ENCODE data around the gene DDX3Y. TPM values are rescaled to one million over a fixed set of nuclear protein-coding genes. Genes with fewer than 3 reads are reported as not detected.

DDX3Y gene
- 0.37 TPM for total RNA-seq

- DNase-seq (ENCODE audit: low spot score) = no peak
Observed at GRCh38 chrY:12904618-12905516, at the start of gene DDX3Y. TSS of gene DDX3Y (plus strand) at chrY:12904868. CDS start at chrY:12904937, 69 bp downstream.

GRCh38 chrY:12855791-12856275 is 48.8 kb upstream of the DDX3Y start:
- no peak for DNase-seq (ENCODE audit: low spot score)

DNA sequence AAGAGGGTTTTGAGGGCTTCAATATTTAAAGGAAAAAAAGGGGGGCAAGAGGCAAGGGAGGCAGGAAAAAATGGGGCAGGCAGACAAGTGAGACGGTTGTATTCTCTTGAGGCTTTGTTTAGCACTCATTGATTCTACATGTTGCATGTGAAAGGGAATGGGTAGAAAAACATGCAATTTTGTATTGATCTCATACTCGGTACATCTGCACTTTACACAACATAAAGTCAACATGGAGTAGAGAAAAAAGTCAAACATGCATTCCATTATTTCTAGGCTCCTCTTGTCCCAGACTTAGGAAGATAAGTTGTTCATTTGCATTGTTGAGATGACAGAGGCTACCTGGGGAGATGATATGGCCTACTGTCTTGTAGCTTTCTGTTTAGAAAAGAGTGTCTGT is 36.7 kb upstream of the DDX3Y start:
- no peak for DNase-seq (ENCODE audit: low spot score)

DNA sequence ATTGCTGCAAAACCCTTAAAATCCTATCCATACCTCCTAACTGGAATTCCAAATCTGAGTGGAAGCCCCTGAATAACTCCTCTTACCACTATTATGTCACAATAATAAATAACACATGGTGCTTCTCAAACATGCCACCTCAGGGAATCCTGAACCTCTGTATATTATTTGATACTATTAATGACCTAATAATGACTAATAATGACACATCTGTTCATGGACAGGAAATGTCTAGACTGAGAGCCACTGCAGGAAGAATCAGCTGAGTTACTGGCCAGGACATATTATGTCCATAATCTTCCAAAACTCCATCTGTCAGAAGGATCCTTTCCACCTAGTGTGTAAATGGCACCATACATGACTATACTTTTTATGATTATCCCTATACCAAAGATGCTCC is 7.7 kb upstream of the DDX3Y start:
- no peak for DNase-seq (ENCODE audit: low spot score)

DNA sequence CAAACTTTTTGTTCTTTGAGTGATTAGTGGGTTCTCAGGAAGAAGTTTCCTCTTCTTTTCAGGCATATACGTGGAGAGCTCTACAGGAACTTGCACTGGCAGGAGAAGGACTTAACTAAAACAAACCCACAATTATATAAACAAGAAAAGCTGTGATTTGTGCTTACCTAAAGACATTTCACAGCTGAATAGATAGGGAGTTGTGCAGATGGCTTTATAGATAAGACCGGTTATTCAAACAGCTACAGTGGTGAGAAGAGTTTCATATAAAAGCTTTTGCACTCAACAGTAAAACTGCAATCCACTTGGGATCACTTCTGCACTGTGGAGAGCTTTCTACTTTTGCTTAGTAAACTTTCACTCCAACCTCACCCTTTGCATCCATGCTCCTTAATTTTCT is 6.1 kb upstream of the DDX3Y start:
- no peak for DNase-seq (ENCODE audit: low spot score)

- DNase-seq (ENCODE audit: low spot score) = no peak
Observed at GRCh38 chrY:12905517-12905872, 827 bp downstream of the DDX3Y start.

DNA sequence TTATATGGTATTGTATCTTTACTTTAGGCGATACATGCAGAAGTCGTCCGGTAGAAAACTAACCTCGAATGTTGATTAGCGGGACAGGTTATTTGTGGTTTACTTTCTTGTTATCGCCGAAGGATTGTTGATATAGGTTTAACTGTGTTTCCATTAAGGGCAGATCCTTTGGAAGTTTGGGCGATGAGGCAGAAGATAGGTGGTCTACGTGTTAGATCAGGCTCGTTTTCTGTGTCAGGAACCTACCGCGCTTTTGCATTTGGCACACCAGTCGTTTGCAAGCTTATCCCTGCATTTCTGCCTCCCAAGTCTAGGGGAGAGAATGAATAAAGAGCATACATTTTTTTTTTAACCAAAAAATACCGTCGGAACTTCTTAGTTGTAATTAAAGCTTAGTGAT is 1.2 kb downstream of the DDX3Y start:
- no peak for DNase-seq (ENCODE audit: low spot score)

GRCh38 chrY:12913541-12913940 is 8.9 kb downstream of the DDX3Y start:
- no peak for DNase-seq (ENCODE audit: low spot score)

GRCh38 chrY:12928043-12928442 is 23.4 kb downstream of the DDX3Y start:
- DNase-seq (ENCODE audit: low spot score) = no peak

DNA sequence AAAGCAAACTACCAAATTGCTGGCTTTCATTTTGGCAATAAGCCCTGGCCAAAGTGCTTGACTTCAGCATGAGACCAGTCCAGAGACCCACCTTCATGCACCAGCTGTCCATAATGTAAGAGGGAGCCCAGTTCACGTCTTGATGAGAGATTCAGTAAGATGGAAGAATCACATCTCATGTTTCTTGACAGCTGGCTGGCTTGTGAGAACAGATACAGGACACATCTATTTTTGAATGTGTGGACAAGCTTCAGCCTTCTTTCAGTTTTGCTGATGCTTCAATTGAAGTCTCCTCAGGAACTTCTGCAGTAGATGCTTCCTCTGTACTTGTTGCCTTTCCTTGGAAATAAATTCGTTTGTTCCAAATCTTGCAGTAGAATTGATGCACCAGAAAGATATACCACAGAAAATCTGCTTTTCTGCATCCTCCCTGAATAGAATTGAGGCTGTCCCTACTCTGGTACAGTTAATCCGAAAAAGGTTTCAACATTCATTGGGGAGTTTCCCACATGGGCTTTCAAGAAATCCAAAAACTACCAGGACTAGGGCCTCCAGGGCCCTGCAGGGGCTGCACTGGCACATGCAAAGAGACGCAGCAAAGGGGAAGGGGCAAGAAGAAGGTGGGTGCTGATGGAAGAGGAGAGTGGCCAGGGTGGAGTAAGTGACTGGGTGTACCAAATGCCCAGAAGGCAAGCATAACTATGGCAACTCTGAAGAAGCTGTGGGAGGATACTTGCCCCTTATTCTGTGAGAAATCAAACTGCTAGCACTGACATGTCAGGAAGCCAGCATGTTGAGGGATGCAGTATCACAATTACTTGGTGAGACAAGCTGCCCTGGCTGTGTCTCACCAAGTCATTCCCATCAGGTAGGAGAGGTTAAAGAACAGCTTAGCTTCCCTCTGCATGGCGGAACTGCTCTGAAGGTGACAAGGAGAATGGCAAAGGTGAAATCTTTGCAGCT is 37.3 kb downstream of the DDX3Y start:
- DNase-seq (ENCODE audit: low spot score) = no peak

Other genes with a start within 250 kb of the DDX3Y start
- gene USP9Y, start 203.6 kb upstream of the DDX3Y start, total RNA-seq = 0.12 TPM

Data from mucosa of gallbladder (tissue), 1 donor.